Measurements from ENCODE around the gene RENBP.

DNA sequence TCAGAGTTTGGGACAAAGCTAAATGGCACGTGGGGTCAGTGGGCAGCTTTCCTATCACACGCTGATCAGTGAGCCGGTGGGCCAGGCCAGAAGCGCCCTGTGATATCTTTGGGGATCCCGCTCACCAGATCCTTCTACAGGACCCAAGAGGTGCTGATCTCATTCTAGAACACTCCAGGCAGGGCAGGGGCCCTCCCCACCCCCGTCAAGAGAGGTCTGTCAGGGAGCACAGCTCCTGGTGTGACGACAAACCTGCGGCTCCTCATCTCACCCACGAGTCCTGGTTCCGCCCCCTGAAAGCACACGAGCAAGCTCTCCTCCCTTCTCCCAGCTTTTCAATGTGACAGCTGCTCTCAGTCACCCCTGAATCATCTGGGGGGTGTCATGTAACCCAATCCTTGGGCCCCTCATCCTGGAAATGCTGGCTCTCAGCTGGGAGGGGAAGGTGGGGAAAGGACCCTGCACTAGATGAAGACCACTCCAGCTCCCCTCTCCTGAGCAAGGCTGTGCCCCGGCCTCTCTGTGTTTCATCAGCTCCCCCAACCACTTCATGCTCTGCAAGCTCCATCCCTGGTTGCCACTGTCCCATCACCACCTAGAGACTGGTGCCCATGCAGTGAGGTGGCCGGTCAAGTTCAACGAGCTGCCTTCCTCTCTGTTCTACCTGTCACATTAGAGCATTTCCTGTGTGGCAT, 22.5 kb upstream of the RENBP start:
- TF ChIP-seq, protein P1, sequence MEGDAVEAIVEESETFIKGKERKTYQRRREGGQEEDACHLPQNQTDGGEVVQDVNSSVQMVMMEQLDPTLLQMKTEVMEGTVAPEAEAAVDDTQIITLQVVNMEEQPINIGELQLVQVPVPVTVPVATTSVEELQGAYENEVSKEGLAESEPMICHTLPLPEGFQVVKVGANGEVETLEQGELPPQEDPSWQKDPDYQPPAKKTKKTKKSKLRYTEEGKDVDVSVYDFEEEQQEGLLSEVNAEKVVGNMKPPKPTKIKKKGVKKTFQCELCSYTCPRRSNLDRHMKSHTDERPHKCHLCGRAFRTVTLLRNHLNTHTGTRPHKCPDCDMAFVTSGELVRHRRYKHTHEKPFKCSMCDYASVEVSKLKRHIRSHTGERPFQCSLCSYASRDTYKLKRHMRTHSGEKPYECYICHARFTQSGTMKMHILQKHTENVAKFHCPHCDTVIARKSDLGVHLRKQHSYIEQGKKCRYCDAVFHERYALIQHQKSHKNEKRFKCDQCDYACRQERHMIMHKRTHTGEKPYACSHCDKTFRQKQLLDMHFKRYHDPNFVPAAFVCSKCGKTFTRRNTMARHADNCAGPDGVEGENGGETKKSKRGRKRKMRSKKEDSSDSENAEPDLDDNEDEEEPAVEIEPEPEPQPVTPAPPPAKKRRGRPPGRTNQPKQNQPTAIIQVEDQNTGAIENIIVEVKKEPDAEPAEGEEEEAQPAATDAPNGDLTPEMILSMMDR (IDR thresholded peaks at IDR 0.05 in 4 of 5, conservative IDR thresholded peaks at IDR 0.05 in 1 of 5), result no peak
- no peak for TF ChIP-seq POLR2A (IDR thresholded peaks at IDR 0.05)
